ENCODE data around the gene CIB2.

GRCh38 chr15:78087951-78088772 lies 43.1 kb downstream of the CIB2 start:
- no peak for TF ChIP-seq POLR2A (IDR thresholded peaks at IDR 0.05)
- TF ChIP-seq CTCF (IDR thresholded peaks at IDR 0.05): no peak
